Activated CD4-positive, CD25-positive, alpha-beta regulatory T cell treated with anti-CD3 and anti-CD28 coated beads, Interleukin-2, amount 50 U/mL, for 16 hours (primary cell): Measurements from ENCODE around the gene WDR18.
A peak's percentile ranks its signal among the peaks of the same experiment; 100 is the strongest.

Experiments used
- DNase-seq: peaks from one replicate; pipeline ENCODE4 v3.0.0-alpha.2; 2020; ENCODE audit warnings: low read depth, low spot score

Gene WDR18

GRCh38 chr19:964761-965694, 19.1 kb upstream of the WDR18 start:
- no peak for DNase-seq

- DNase-seq = no peak
Observed at GRCh38 chr19:966485-967088, 17.6 kb upstream of the WDR18 start.

GRCh38 chr19:970695-971094, 13.4 kb upstream of the WDR18 start:
- DNase-seq = no peak

GRCh38 chr19:971795-972194, 12.3 kb upstream of the WDR18 start:
- DNase-seq = no peak

- DNase-seq = no peak
Observed at GRCh38 chr19:972281-972680, 11.9 kb upstream of the WDR18 start.

GRCh38 chr19:973726-974563, 10.2 kb upstream of the WDR18 start:
- DNase-seq = no peak

- no peak for DNase-seq
Observed at GRCh38 chr19:974564-975257, 9.4 kb upstream of the WDR18 start.

GRCh38 chr19:976476-976875, 7.7 kb upstream of the WDR18 start:
- no peak for DNase-seq

- no peak for DNase-seq
Observed at GRCh38 chr19:977058-977464, 7.1 kb upstream of the WDR18 start.

GRCh38 chr19:979318-979741, 4.8 kb upstream of the WDR18 start:
- no peak for DNase-seq

- DNase-seq = no peak
Observed at GRCh38 chr19:980133-980998, 3.8 kb upstream of the WDR18 start.

- peak; percentile 48 for DNase-seq
Observed at GRCh38 chr19:982567-983170, 1.5 kb upstream of the WDR18 start.

GRCh38 chr19:986083-986482, 1.9 kb downstream of the WDR18 start:
- no peak for DNase-seq

- no peak for DNase-seq
Observed at GRCh38 chr19:988081-988480, 3.9 kb downstream of the WDR18 start.

- no peak for DNase-seq
Observed at GRCh38 chr19:988510-988909, 4.4 kb downstream of the WDR18 start.

- no peak for DNase-seq
Observed at GRCh38 chr19:989381-990081, 5.4 kb downstream of the WDR18 start.

- no peak for DNase-seq
Observed at GRCh38 chr19:990119-990571, 6.0 kb downstream of the WDR18 start.

- no peak for DNase-seq
Observed at GRCh38 chr19:990746-991145, 6.6 kb downstream of the WDR18 start.

GRCh38 chr19:991174-991931, 7.2 kb downstream of the WDR18 start:
- DNase-seq = peak; percentile 22
